Measurements from ENCODE around the gene ERGIC1. TPM values are rescaled to one million over a fixed set of nuclear protein-coding genes. Genes with fewer than 3 reads are reported as not detected.
A peak's percentile ranks its signal among the peaks of the same experiment; 100 is the strongest.

Gene ERGIC1
- total RNA-seq, 2 experiments from 2014 or later = 33.4 to 36.2 TPM

- Mint-ChIP-seq H3K27me3 (ENCODE audit: low read depth) (no peaks in the 10 kb centered on the region), H3K36me3 (ENCODE audit: low read depth) (peaks cover 4% of the 10 kb centered on the region), H3K4me1 (ENCODE audit: low read depth) (peaks cover 10% of the 10 kb centered on the region), H3K9me3 (peaks cover 13% of the 10 kb centered on the region), H3K4me3 (no peak overlapping the region), H3K27ac (no peak overlapping the region)
- no peak for DNase-seq
- intact Hi-C loops (cut with micrococcal nuclease) = no loop called here
- CTCF ChIA-PET = interaction anchor here (0.7 kb wide), 1 partner anchor 471 kb away, joined by 3 read pairs; no protein-coding TSS in a partner anchor
Measured at GRCh38 chr5:172821340-172821985, 12.6 kb upstream of the ERGIC1 start.

- intact Hi-C loops (cut with micrococcal nuclease) = no loop called here
- no peak for DNase-seq
- CTCF ChIA-PET = interaction anchor here (0.6 kb wide), 1 partner anchor 33 kb away, joined by 6 read pairs; no protein-coding TSS in a partner anchor
- Mint-ChIP-seq H3K36me3 (ENCODE audit: low read depth) (peaks cover 4% of the 10 kb centered on the region), H3K4me1 (ENCODE audit: low read depth) (peaks cover 3% of the 10 kb centered on the region), H3K9me3 (peaks cover 16% of the 10 kb centered on the region), H3K27ac (no peak overlapping the region), H3K4me3 (no peak overlapping the region), H3K27me3 (ENCODE audit: low read depth) (no peaks in the 10 kb centered on the region)
Measured at GRCh38 chr5:172823840-172824362, 10.2 kb upstream of the ERGIC1 start.

GRCh38 chr5:172825610-172826204 lies 8.3 kb upstream of the ERGIC1 start:
- Mint-ChIP-seq H3K27me3 (ENCODE audit: low read depth) (no peaks in the 10 kb centered on the region), H3K36me3 (ENCODE audit: low read depth) (peaks cover 4% of the 10 kb centered on the region), H3K4me1 (ENCODE audit: low read depth) (no peaks in the 10 kb centered on the region)

GRCh38 chr5:172827841-172828240 lies 6.2 kb upstream of the ERGIC1 start:
- CTCF ChIA-PET = no interaction called here
- intact Hi-C loops (cut with micrococcal nuclease) = no loop called here
- peaks cover 4% of the 10 kb centered on the region for H3K36me3 Mint-ChIP-seq (ENCODE audit: low read depth)
- no peaks in the 10 kb centered on the region for H3K27me3 Mint-ChIP-seq (ENCODE audit: low read depth)
- DNase-seq = no peak
- peaks cover 16% of the 10 kb centered on the region for H3K9me3 Mint-ChIP-seq
- H3K4me3 Mint-ChIP-seq = no peak overlapping the region
- no peak overlapping the region for H3K27ac Mint-ChIP-seq
- peaks cover 1% of the 10 kb centered on the region for H3K4me1 Mint-ChIP-seq (ENCODE audit: low read depth)

More at GRCh38 chr5:172825610-172826204, 8.3 kb upstream of the ERGIC1 start:
- intact Hi-C loops (cut with micrococcal nuclease) = no loop called here
- peaks cover 16% of the 10 kb centered on the region for H3K9me3 Mint-ChIP-seq
- no peak overlapping the region for H3K4me3 Mint-ChIP-seq
- no peak for DNase-seq
- CTCF ChIA-PET = no interaction called here
- H3K27ac Mint-ChIP-seq = no peak overlapping the region

GRCh38 chr5:172828911-172829431 lies 5.1 kb upstream of the ERGIC1 start:
- peaks cover 6% of the 10 kb centered on the region for H3K4me1 Mint-ChIP-seq (ENCODE audit: low read depth)
- CTCF ChIA-PET = interaction anchor here (0.6 to 1.0 kb wide), 2 partner anchors 57 to 325 kb away, joined by 4 to 5 read pairs; no protein-coding TSS in a partner anchor
- intact Hi-C loops (cut with micrococcal nuclease) = no loop called here
- no peak overlapping the region for H3K4me3 Mint-ChIP-seq
- DNase-seq = no peak
- no peak overlapping the region for H3K27ac Mint-ChIP-seq
- peaks cover 4% of the 10 kb centered on the region for H3K36me3 Mint-ChIP-seq (ENCODE audit: low read depth)
- H3K9me3 Mint-ChIP-seq = peaks cover 16% of the 10 kb centered on the region
- no peaks in the 10 kb centered on the region for H3K27me3 Mint-ChIP-seq (ENCODE audit: low read depth)

GRCh38 chr5:172830275-172830799 lies 3.7 kb upstream of the ERGIC1 start:
- Mint-ChIP-seq H3K36me3 (ENCODE audit: low read depth) (peaks cover 4% of the 10 kb centered on the region), H3K9me3 (peaks cover 14% of the 10 kb centered on the region), H3K27ac (no peak overlapping the region), H3K4me3 (no peak overlapping the region), H3K4me1 (ENCODE audit: low read depth) (peaks cover 11% of the 10 kb centered on the region), H3K27me3 (ENCODE audit: low read depth) (no peaks in the 10 kb centered on the region)
- no peak for DNase-seq
- intact Hi-C loops (cut with micrococcal nuclease) = loop anchor here (5.0 kb wide), 1 partner anchor 227 kb away; the partner anchor contains the start of gene CREBRF
- CTCF ChIA-PET = interaction anchor here (0.6 kb wide), 1 partner anchor 26 kb away, joined by 3 read pairs; no protein-coding TSS in a partner anchor

- CTCF ChIA-PET = no interaction called here
- DNase-seq = no peak
- Mint-ChIP-seq H3K27ac (no peak overlapping the region), H3K4me3 (no peak overlapping the region), H3K9me3 (peaks cover 7% of the 10 kb centered on the region), H3K27me3 (ENCODE audit: low read depth) (no peaks in the 10 kb centered on the region), H3K4me1 (ENCODE audit: low read depth) (peaks cover 18% of the 10 kb centered on the region), H3K36me3 (ENCODE audit: low read depth) (no peaks in the 10 kb centered on the region)
- intact Hi-C loops (cut with micrococcal nuclease) = loop anchor here (5.0 kb wide), 1 partner anchor 226 kb away; the partner anchor contains the start of gene CREBRF
Measured at GRCh38 chr5:172830876-172831662, 3.0 kb upstream of the ERGIC1 start.

- Mint-ChIP-seq H3K4me3 (peak overlapping the region; percentile 17), H3K27me3 (ENCODE audit: low read depth) (no peaks in the 10 kb centered on the region), H3K9me3 (no peaks in the 10 kb centered on the region), H3K27ac (no peak overlapping the region), H3K36me3 (ENCODE audit: low read depth) (no peaks in the 10 kb centered on the region), H3K4me1 (ENCODE audit: low read depth) (peaks cover 34% of the 10 kb centered on the region)
- intact Hi-C loops (cut with micrococcal nuclease) = loop anchor here (2.0 to 5.0 kb wide), 2 partner anchors 16 to 225 kb away; partner anchors contain the start of gene CREBRF
- CTCF ChIA-PET = no interaction called here
- no peak for DNase-seq
Measured at GRCh38 chr5:172832383-172833315, 1.4 kb upstream of the ERGIC1 start.

GRCh38 chr5:172833372-172833685 lies 722 bp upstream of the ERGIC1 start:
- no peaks in the 10 kb centered on the region for H3K27me3 Mint-ChIP-seq (ENCODE audit: low read depth)
- H3K27ac Mint-ChIP-seq = no peak overlapping the region
- H3K4me1 Mint-ChIP-seq (ENCODE audit: low read depth) = peaks cover 41% of the 10 kb centered on the region
- H3K4me3 Mint-ChIP-seq = peak overlapping the region; percentile 80
- no peaks in the 10 kb centered on the region for H3K9me3 Mint-ChIP-seq
- DNase-seq = no peak
- no peaks in the 10 kb centered on the region for H3K36me3 Mint-ChIP-seq (ENCODE audit: low read depth)
- intact Hi-C loops (cut with micrococcal nuclease) = loop anchor here (2.0 to 5.0 kb wide), 2 partner anchors 17 to 224 kb away; partner anchors contain the start of gene CREBRF
- CTCF ChIA-PET = no interaction called here

GRCh38 chr5:172834415-172835289 lies 601 bp downstream of the ERGIC1 start:
- Mint-ChIP-seq H3K36me3 (ENCODE audit: low read depth) (no peaks in the 10 kb centered on the region), H3K27ac (no peak overlapping the region), H3K4me3 (peak overlapping the region; percentile 80), H3K4me1 (ENCODE audit: low read depth) (peaks cover 41% of the 10 kb centered on the region), H3K9me3 (no peaks in the 10 kb centered on the region), H3K27me3 (ENCODE audit: low read depth) (no peaks in the 10 kb centered on the region)
- peak; percentile 11 for DNase-seq
- intact Hi-C loops (cut with micrococcal nuclease) = loop anchor here (1.0 to 5.0 kb wide), 5 partner anchors 27 to 223 kb away; partner anchors contain the start of gene CREBRF
- CTCF ChIA-PET = interaction anchor here (0.6 to 2.0 kb wide), 5 partner anchors 10 to 352 kb away, joined by 3 to 12 read pairs (median 3); no protein-coding TSS in a partner anchor
